ENCODE results near the gene USP1.
A peak's percentile ranks its signal among the peaks of the same experiment; 100 is the strongest.

USP1 gene, protein sequence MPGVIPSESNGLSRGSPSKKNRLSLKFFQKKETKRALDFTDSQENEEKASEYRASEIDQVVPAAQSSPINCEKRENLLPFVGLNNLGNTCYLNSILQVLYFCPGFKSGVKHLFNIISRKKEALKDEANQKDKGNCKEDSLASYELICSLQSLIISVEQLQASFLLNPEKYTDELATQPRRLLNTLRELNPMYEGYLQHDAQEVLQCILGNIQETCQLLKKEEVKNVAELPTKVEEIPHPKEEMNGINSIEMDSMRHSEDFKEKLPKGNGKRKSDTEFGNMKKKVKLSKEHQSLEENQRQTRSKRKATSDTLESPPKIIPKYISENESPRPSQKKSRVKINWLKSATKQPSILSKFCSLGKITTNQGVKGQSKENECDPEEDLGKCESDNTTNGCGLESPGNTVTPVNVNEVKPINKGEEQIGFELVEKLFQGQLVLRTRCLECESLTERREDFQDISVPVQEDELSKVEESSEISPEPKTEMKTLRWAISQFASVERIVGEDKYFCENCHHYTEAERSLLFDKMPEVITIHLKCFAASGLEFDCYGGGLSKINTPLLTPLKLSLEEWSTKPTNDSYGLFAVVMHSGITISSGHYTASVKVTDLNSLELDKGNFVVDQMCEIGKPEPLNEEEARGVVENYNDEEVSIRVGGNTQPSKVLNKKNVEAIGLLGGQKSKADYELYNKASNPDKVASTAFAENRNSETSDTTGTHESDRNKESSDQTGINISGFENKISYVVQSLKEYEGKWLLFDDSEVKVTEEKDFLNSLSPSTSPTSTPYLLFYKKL
- 64.3 to 90.8 (median 69.1) reads per million in 3 donors for total RNA-seq

- peak; percentile 97 to 99 (median 98) for DNase-seq
- peaks cover 6% of the 10 kb centered on the region for H3K36me3 ChIP-seq (ENCODE audit: control insufficient read depth, insufficient read depth, low read length)
- H3K9me3 ChIP-seq (ENCODE audit: control insufficient read depth, low read length) = no peaks in the 10 kb centered on the region
- H3K27me3 ChIP-seq (replicated peaks; ENCODE audit: control insufficient read depth, insufficient read depth, low read length, poor library complexity, severe bottlenecking) = no peaks in the 10 kb centered on the region
- H3K4me1 ChIP-seq (ENCODE audit: control insufficient read depth, insufficient read depth, low read length, poor library complexity, severe bottlenecking) = peaks cover 26% of the 10 kb centered on the region
- peak within 1 kb of the TSS; percentile 76 for H3K4me3 ChIP-seq (ENCODE audit: insufficient read depth, low read depth, low read length, poor library complexity, severe bottlenecking)
- H3K27ac ChIP-seq (ENCODE audit: insufficient read depth, low read length, poor library complexity, severe bottlenecking) = peak within 1 kb of the TSS; percentile 98
These were observed at the start of gene USP1 for GRCh38 chr1:62436466-62437272. Gene USP1 (plus strand): TSS chr1:62437049. CDS start chr1:62439868, 2,819 bp downstream.

DNA sequence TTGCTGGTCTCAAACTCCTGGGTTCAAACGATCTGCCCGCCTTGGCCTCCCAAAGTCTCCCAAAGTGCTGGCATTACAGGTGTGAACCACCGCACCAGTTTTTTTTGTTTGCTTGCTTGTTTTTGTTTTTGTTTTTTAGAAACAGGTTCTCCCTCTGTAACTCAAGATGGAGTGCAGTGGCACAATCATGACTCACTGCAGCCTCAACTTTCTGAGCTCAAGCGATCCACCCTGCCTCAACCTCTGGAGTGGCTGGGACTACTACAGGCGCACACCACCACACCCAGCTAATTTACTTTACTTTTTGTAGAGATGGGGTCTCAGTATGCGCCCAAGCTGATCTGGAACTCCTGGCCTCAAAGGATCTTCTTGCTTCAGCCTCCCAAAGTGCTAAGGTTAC lies 47.3 kb upstream of the USP1 start:
- no peak overlapping the region for H3K4me3 ChIP-seq (ENCODE audit: insufficient read depth, low read depth, low read length, poor library complexity, severe bottlenecking)
- H3K9me3 ChIP-seq (ENCODE audit: control insufficient read depth, low read length) = no peaks in the 10 kb centered on the region
- H3K36me3 ChIP-seq (ENCODE audit: control insufficient read depth, insufficient read depth, low read length) = no peaks in the 10 kb centered on the region
- no peak for DNase-seq
- H3K27me3 ChIP-seq (replicated peaks; ENCODE audit: control insufficient read depth, insufficient read depth, low read length, poor library complexity, severe bottlenecking) = no peaks in the 10 kb centered on the region
- no peaks in the 10 kb centered on the region for H3K4me1 ChIP-seq (ENCODE audit: control insufficient read depth, insufficient read depth, low read length, poor library complexity, severe bottlenecking)
- no peak overlapping the region for H3K27ac ChIP-seq (ENCODE audit: insufficient read depth, low read length, poor library complexity, severe bottlenecking)

DNA sequence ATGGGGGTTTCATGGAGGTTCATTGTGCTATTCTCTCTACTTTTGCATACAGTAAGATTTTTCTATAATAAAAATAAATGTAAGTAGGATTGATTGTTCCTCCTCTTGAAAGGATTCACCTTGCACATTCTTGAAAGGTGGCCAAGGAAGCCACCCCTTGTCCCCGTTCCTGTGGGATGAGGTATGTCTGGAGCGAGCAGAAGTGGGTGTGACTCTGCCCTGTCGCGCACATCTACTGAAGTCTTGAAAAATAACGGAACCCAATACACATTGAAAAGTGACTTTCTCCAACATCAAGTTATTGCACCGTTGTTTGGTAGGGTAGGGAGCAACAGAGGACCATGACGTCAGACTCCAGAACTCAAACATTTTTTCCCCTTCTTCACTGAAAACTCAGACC lies 46.8 kb upstream of the USP1 start:
- Histone ChIP-seq H3K36me3 (ENCODE audit: control insufficient read depth, insufficient read depth, low read length) (no peaks in the 10 kb centered on the region), H3K4me1 (ENCODE audit: control insufficient read depth, insufficient read depth, low read length, poor library complexity, severe bottlenecking) (no peaks in the 10 kb centered on the region), H3K27ac (ENCODE audit: insufficient read depth, low read length, poor library complexity, severe bottlenecking) (no peak overlapping the region), H3K4me3 (ENCODE audit: insufficient read depth, low read depth, low read length, poor library complexity, severe bottlenecking) (no peak overlapping the region), H3K9me3 (ENCODE audit: control insufficient read depth, low read length) (no peaks in the 10 kb centered on the region), H3K27me3 (replicated peaks; ENCODE audit: control insufficient read depth, insufficient read depth, low read length, poor library complexity, severe bottlenecking) (no peaks in the 10 kb centered on the region)
- DNase-seq = no peak

DNA sequence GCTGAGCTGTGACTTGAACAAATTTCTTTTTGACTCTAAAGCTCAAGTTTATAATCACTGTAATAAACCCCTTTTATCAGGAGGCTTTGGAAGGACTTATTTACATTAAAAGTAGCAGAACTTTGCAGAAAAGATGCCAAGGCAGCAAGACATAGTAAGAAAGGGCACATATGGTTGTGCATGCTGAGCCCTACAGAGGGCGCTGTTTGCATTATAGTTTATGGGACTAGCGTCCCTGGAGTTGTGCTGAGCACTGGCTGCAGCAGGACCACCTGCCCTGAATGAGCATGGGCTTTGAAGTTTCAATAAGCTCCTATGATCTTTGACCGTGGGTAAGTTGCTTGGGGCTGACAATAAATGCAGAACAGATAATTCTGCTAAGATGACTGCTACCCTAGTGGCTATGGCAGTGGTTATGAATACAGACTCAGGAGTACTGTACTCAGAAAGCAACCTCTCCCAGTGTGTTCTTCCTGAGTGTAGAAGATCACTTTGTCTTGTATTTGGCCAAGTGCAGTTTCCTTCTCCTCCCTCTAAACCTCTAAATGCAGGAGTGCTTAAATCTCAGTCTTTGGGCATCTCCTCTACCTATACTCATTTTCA lies 45.4 kb upstream of the USP1 start:
- Histone ChIP-seq H3K36me3 (ENCODE audit: control insufficient read depth, insufficient read depth, low read length) (no peaks in the 10 kb centered on the region), H3K4me1 (ENCODE audit: control insufficient read depth, insufficient read depth, low read length, poor library complexity, severe bottlenecking) (no peaks in the 10 kb centered on the region), H3K27ac (ENCODE audit: insufficient read depth, low read length, poor library complexity, severe bottlenecking) (no peak overlapping the region), H3K9me3 (ENCODE audit: control insufficient read depth, low read length) (no peaks in the 10 kb centered on the region), H3K27me3 (replicated peaks; ENCODE audit: control insufficient read depth, insufficient read depth, low read length, poor library complexity, severe bottlenecking) (no peaks in the 10 kb centered on the region), H3K4me3 (ENCODE audit: insufficient read depth, low read depth, low read length, poor library complexity, severe bottlenecking) (no peak overlapping the region)
- no peak for DNase-seq

DNA sequence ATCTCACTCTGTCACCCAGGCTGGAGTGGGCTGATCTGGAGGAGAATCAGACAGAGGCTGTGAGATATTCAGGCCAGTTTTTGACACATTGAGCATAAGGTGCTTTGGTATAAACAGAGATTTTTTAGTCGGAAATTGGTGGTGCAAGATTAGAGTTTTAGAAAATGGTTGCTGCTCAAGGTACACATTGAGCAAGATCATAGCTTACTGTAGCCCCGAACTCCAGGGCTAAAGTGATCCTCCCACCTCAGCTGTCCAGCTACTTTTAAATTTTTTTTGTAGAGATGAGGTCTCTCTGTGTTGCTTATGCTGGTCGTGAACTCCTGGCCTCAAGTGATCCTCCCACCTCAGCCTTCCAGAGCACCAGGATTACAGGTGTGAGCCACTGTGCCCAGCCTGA lies 43.9 kb upstream of the USP1 start:
- no peak for DNase-seq
- Histone ChIP-seq H3K9me3 (ENCODE audit: control insufficient read depth, low read length) (no peaks in the 10 kb centered on the region), H3K4me3 (ENCODE audit: insufficient read depth, low read depth, low read length, poor library complexity, severe bottlenecking) (no peak overlapping the region), H3K27me3 (replicated peaks; ENCODE audit: control insufficient read depth, insufficient read depth, low read length, poor library complexity, severe bottlenecking) (no peaks in the 10 kb centered on the region), H3K27ac (ENCODE audit: insufficient read depth, low read length, poor library complexity, severe bottlenecking) (no peak overlapping the region), H3K36me3 (ENCODE audit: control insufficient read depth, insufficient read depth, low read length) (no peaks in the 10 kb centered on the region), H3K4me1 (ENCODE audit: control insufficient read depth, insufficient read depth, low read length, poor library complexity, severe bottlenecking) (no peaks in the 10 kb centered on the region)

DNA sequence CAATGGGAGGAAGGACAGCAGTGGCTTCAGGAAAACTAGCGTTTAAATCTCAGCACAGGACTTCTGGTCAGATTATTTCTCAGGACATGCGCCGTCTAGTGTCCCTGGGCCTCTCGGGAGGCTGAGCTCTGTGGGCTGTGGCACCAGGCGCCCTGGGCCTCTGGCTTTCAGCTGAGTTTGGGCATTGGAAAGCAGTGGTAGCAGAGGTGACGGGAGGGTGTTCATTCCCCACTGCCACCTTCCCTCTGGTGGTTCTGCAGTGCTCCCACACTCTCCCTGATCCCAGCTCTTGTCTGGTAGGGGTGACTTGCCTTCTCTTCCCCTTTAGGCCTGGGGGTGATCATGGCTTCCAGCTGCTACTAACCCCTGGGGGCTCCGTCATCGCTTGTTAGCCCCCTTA lies 42.2 kb upstream of the USP1 start:
- H3K4me3 ChIP-seq (ENCODE audit: insufficient read depth, low read depth, low read length, poor library complexity, severe bottlenecking) = no peak overlapping the region
- no peak for DNase-seq
- no peak overlapping the region for H3K27ac ChIP-seq (ENCODE audit: insufficient read depth, low read length, poor library complexity, severe bottlenecking)
- no peaks in the 10 kb centered on the region for H3K36me3 ChIP-seq (ENCODE audit: control insufficient read depth, insufficient read depth, low read length)
- H3K4me1 ChIP-seq (ENCODE audit: control insufficient read depth, insufficient read depth, low read length, poor library complexity, severe bottlenecking) = no peaks in the 10 kb centered on the region
- no peaks in the 10 kb centered on the region for H3K27me3 ChIP-seq (replicated peaks; ENCODE audit: control insufficient read depth, insufficient read depth, low read length, poor library complexity, severe bottlenecking)
- H3K9me3 ChIP-seq (ENCODE audit: control insufficient read depth, low read length) = no peaks in the 10 kb centered on the region

- H3K36me3 ChIP-seq (ENCODE audit: control insufficient read depth, insufficient read depth, low read length) = no peaks in the 10 kb centered on the region
- H3K27me3 ChIP-seq (replicated peaks; ENCODE audit: control insufficient read depth, insufficient read depth, low read length, poor library complexity, severe bottlenecking) = no peaks in the 10 kb centered on the region
- no peaks in the 10 kb centered on the region for H3K4me1 ChIP-seq (ENCODE audit: control insufficient read depth, insufficient read depth, low read length, poor library complexity, severe bottlenecking)
- no peak overlapping the region for H3K4me3 ChIP-seq (ENCODE audit: insufficient read depth, low read depth, low read length, poor library complexity, severe bottlenecking)
- H3K9me3 ChIP-seq (ENCODE audit: control insufficient read depth, low read length) = no peaks in the 10 kb centered on the region
- H3K27ac ChIP-seq (ENCODE audit: insufficient read depth, low read length, poor library complexity, severe bottlenecking) = no peak overlapping the region
- DNase-seq = no peak
These were observed 41.6 kb upstream of the USP1 start for GRCh38 chr1:62395291-62395690.

DNA sequence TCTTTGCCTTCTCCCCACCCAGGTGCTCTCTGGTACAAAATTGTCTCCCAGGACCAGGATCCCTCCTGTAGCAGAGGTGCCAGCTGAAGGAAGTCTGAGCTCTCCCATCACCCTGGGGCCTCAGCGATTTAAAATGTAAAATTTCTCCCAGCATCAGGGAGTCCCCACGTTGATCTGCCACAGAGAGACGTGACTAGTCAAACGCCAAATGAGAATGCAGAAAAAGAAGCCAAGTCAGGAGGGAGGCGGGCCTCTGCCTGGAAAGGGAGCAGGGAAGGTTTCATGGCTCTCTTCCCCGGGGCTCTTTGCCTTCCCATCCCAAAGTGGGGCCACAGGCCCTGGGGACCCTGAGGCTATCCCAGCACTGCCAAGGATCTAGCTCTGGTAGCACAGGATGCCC lies 40.0 kb upstream of the USP1 start:
- Histone ChIP-seq H3K4me1 (ENCODE audit: control insufficient read depth, insufficient read depth, low read length, poor library complexity, severe bottlenecking) (no peaks in the 10 kb centered on the region), H3K27ac (ENCODE audit: insufficient read depth, low read length, poor library complexity, severe bottlenecking) (no peak overlapping the region), H3K36me3 (ENCODE audit: control insufficient read depth, insufficient read depth, low read length) (no peaks in the 10 kb centered on the region), H3K27me3 (replicated peaks; ENCODE audit: control insufficient read depth, insufficient read depth, low read length, poor library complexity, severe bottlenecking) (no peaks in the 10 kb centered on the region), H3K4me3 (ENCODE audit: insufficient read depth, low read depth, low read length, poor library complexity, severe bottlenecking) (no peak overlapping the region), H3K9me3 (ENCODE audit: control insufficient read depth, low read length) (no peaks in the 10 kb centered on the region)
- no peak for DNase-seq

DNA sequence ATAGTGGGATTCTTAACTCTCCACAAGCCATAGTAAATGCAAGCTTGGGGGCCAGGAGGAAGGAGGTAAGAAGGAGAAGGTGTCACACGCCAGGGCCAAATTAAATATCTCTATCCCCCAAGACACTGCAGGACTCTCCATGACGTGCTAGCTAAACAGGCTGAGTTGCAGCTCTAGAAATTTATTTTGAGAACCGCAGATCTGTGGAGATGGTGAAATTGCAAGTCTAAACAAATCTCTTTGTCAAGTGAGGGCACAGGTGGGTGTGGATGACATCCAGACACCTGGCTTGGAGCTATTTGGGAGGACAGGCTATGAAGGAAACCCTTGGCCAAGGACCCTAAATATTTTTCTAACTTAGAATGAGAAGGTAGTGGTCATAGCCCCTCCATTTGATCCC lies 39.5 kb upstream of the USP1 start:
- Histone ChIP-seq H3K36me3 (ENCODE audit: control insufficient read depth, insufficient read depth, low read length) (no peaks in the 10 kb centered on the region), H3K4me1 (ENCODE audit: control insufficient read depth, insufficient read depth, low read length, poor library complexity, severe bottlenecking) (no peaks in the 10 kb centered on the region), H3K9me3 (ENCODE audit: control insufficient read depth, low read length) (no peaks in the 10 kb centered on the region), H3K4me3 (ENCODE audit: insufficient read depth, low read depth, low read length, poor library complexity, severe bottlenecking) (no peak overlapping the region), H3K27ac (ENCODE audit: insufficient read depth, low read length, poor library complexity, severe bottlenecking) (no peak overlapping the region), H3K27me3 (replicated peaks; ENCODE audit: control insufficient read depth, insufficient read depth, low read length, poor library complexity, severe bottlenecking) (no peaks in the 10 kb centered on the region)
- DNase-seq = no peak

All from effector memory CD4-positive, alpha-beta T cell (primary cell).